HepG2 (cell line): Measurements from ENCODE around the gene TACC2.

Source experiments
- CTCF ChIP-seq: sonication (generic); formaldehyde crosslinking; IDR thresholded peaks from 2 replicates; pipeline ENCODE4 v1.5.0; 2020; ENCODE audit warnings: mild to moderate bottlenecking, missing genetic modification reagents, moderate library complexity
- HMGA1 ChIP-seq: sonication (generic); formaldehyde crosslinking; conservative IDR thresholded peaks from 2 replicates; pipeline ENCODE4 v1.4.0; 2020; ENCODE audit warnings: missing genetic modification reagents
- MAX ChIP-seq: IDR thresholded peaks from 2 replicates; pipeline ENCODE4 v1.6.1; 2012; ENCODE audit warnings: inconsistent platforms
- MAZ ChIP-seq, 2 experiments: sonication (generic) in 1 of 2; formaldehyde crosslinking in 1 of 2; IDR thresholded peaks; 2 replicates each; pipeline versions ENCODE4 v1.5.0 to v1.6.1; 2012 to 2020; ENCODE audit warnings: low read depth in 2 of 2, mild to moderate bottlenecking in 2 of 2, borderline replicate concordance in 1 of 2, improper control_type of control experiment in 1 of 2, low read length in 1 of 2, missing genetic modification reagents in 1 of 2, moderate library complexity in 1 of 2
- POGZ ChIP-seq: sonication (generic); formaldehyde crosslinking; IDR thresholded peaks from 2 replicates; pipeline ENCODE4 v1.4.0; 2020; ENCODE audit warnings: mild to moderate bottlenecking, missing genetic modification reagents
- POLR2A ChIP-seq, 2 experiments: IDR thresholded peaks; 2 replicates each; pipeline ENCODE4 v1.6.1; 2011; ENCODE audit warnings: low read depth in 2 of 2, low read length in 2 of 2, mild to moderate bottlenecking in 1 of 2, moderate library complexity in 1 of 2; ENCODE audit not compliant: insufficient read depth in 1 of 2
- REL ChIP-seq: sonication (generic); formaldehyde crosslinking; conservative IDR thresholded peaks from 2 replicates; pipeline ENCODE4 v1.8.0; 2022; ENCODE audit warnings: mild to moderate bottlenecking, missing genetic modification reagents, moderate library complexity
- SMARCC2 ChIP-seq: fragments of 450-650 bp; IDR thresholded peaks from 2 replicates; pipeline ENCODE4 v1.6.1; 2017; ENCODE audit warnings: antibody characterized with exemption, mild to moderate bottlenecking
- ZFAT ChIP-seq: sonication (generic); formaldehyde crosslinking; conservative IDR thresholded peaks from 2 replicates; pipeline ENCODE4 v1.8.1; 2023; ENCODE audit warnings: missing genetic modification reagents, inconsistent platforms
- ZNF383 ChIP-seq: sonication (generic); formaldehyde crosslinking; IDR thresholded peaks from 2 replicates; pipeline ENCODE4 v1.4.0; 2020; ENCODE audit warnings: missing genetic modification reagents, mild to moderate bottlenecking, borderline replicate concordance
- ZNF446 ChIP-seq: sonication (generic); formaldehyde crosslinking; IDR thresholded peaks from 2 replicates; pipeline ENCODE4 v1.5.0; 2020; ENCODE audit warnings: mild to moderate bottlenecking, missing genetic modification reagents
- ZNF501 ChIP-seq: sonication (generic); formaldehyde crosslinking; IDR thresholded peaks from 2 replicates; pipeline ENCODE4 v1.5.1; 2020; ENCODE audit warnings: mild to moderate bottlenecking, moderate library complexity, missing genetic modification reagents

- TF ChIP-seq REL (CRISPR knock-in tag) (no peak), ZNF383 (CRISPR knock-in tag) (no peak), ZNF446 (CRISPR knock-in tag) (no peak), POGZ (no peak), CTCF (CRISPR knock-in tag) (no peak), MAX (no peak), SMARCC2 (no peak), ZNF501 (no peak), HMGA1 (CRISPR knock-in tag) (no peak), MAZ (IDR thresholded peaks at IDR 0.05; ENCODE audit: borderline replicate concordance, low read depth, low read length) (no peak), MAZ (CRISPR knock-in tag; IDR thresholded peaks at IDR 0.05; ENCODE audit: low read depth) (no peak), POLR2A (IDR thresholded peaks at IDR 0.05; ENCODE audit: insufficient read depth in 1 of 2, low read depth in 2 of 2, low read length in 2 of 2) (no peak), ZFAT (CRISPR knock-in tag) (no peak)
Observed at GRCh38 chr10:122145113-122145512, 156.2 kb downstream of the TACC2 start.
